Osteoblast (primary cell): ENCODE data around the gene NCOA6. TPM values are rescaled to one million over a fixed set of nuclear protein-coding genes. Genes with fewer than 3 reads are reported as not detected.

Experiments used
- DNase-seq: peaks from one replicate; pipeline ENCODE4 v3.0.0; 2011; ENCODE audit warnings: low spot score, mixed read lengths; ENCODE audit not compliant: insufficient read length; ENCODE audit errors: missing footprints
- H2AFZ ChIP-seq: 2 replicates; pipeline ENCODE4 v1.6.0; 2011; ENCODE audit warnings: mild to moderate bottlenecking, low read length
- H3K27ac ChIP-seq: 2 replicates; pipeline ENCODE4 v1.5.1; 2011; ENCODE audit warnings: mild to moderate bottlenecking, low read depth, low read length, moderate library complexity
- H3K27me3 ChIP-seq: 2 replicates; pipeline ENCODE4 v1.6.0; 2012; ENCODE audit warnings: mild to moderate bottlenecking, control low read depth, inconsistent platforms, low read length, moderate library complexity; ENCODE audit not compliant: insufficient read depth
- H3K36me3 ChIP-seq: 2 replicates; pipeline ENCODE4 v1.5.1; 2011; ENCODE audit warnings: mild to moderate bottlenecking, low read length, control low read depth, moderate library complexity; ENCODE audit not compliant: insufficient read depth
- H3K4me1 ChIP-seq: 2 replicates; pipeline ENCODE4 v1.5.1; 2011; ENCODE audit warnings: mild to moderate bottlenecking, low read length, control low read depth, moderate library complexity; ENCODE audit not compliant: insufficient read depth
- H3K4me2 ChIP-seq: 2 replicates; pipeline ENCODE4 v1.6.0; 2011; ENCODE audit warnings: mild to moderate bottlenecking, low read length; ENCODE audit not compliant: insufficient read depth
- H3K4me3 ChIP-seq: fragments of 200-600 bp; sonication (generic); 3 replicates; pipeline ENCODE4 v1.5.1; 2012; ENCODE audit warnings: mild to moderate bottlenecking, low read length, inconsistent platforms; ENCODE audit not compliant: insufficient read depth
- H3K79me2 ChIP-seq: 2 replicates; pipeline ENCODE4 v1.6.0; 2012; ENCODE audit warnings: mild to moderate bottlenecking, low read length, control low read depth, inconsistent platforms; ENCODE audit not compliant: insufficient read depth
- H3K9me3 ChIP-seq: 2 replicates; pipeline ENCODE4 v1.5.1; 2011; ENCODE audit warnings: low read depth, low read length, control low read depth
- H4K20me1 ChIP-seq: 2 replicates; pipeline ENCODE4 v1.6.0; 2012; ENCODE audit warnings: mild to moderate bottlenecking, low read length, control low read depth; ENCODE audit not compliant: insufficient read depth
- total RNA-seq: library from RNA; depleted of rRNA; stranded (reverse); fragments of >200 nt; gene quantifications from 2 replicates; pipeline ENCODE4 v1.2.3, GENCODE V29; 2012
- TF ChIP-seq, protein P1 (sequence below): IDR thresholded peaks from 2 replicates; pipeline ENCODE4 v1.5.1; 2011; ENCODE audit warnings: mild to moderate bottlenecking, low read depth, low read length, moderate library complexity; ENCODE audit errors: extremely low read depth

The NCOA6 gene
- total RNA-seq, 1 donor = 8.7 TPM

DNA sequence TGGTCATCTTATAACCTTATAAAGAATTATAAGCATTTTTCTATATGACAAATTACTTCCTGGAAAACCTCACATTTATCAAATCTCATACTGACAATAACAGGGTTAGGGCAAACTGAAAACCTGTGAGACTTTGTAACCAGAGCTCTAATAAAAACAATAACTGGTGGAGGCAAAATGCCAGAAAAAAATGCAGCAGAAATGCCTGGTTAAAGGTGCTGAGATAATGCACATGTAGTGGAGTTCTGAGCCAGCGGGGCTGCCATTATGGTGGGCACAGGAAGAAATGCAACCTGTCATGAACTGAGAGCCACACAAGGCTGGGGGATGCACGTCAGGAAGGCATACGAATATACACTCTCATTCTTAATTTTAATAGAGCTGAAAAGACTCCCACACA, 53.0 kb downstream of the NCOA6 start:
- H3K4me3 ChIP-seq = no peak overlapping the region
- no peaks in the 10 kb centered on the region for H3K9me3 ChIP-seq
- peaks cover 13% of the 10 kb centered on the region for H3K4me1 ChIP-seq
- no peak for DNase-seq
- H3K27ac ChIP-seq = no peak overlapping the region
- H3K4me2 ChIP-seq = no peak overlapping the region
- H4K20me1 ChIP-seq = no peaks in the 10 kb centered on the region
- H3K79me2 ChIP-seq = no peaks in the 10 kb centered on the region
- H3K36me3 ChIP-seq = peaks cover 40% of the 10 kb centered on the region
- H3K27me3 ChIP-seq = no peaks in the 10 kb centered on the region
- TF ChIP-seq, protein P1, sequence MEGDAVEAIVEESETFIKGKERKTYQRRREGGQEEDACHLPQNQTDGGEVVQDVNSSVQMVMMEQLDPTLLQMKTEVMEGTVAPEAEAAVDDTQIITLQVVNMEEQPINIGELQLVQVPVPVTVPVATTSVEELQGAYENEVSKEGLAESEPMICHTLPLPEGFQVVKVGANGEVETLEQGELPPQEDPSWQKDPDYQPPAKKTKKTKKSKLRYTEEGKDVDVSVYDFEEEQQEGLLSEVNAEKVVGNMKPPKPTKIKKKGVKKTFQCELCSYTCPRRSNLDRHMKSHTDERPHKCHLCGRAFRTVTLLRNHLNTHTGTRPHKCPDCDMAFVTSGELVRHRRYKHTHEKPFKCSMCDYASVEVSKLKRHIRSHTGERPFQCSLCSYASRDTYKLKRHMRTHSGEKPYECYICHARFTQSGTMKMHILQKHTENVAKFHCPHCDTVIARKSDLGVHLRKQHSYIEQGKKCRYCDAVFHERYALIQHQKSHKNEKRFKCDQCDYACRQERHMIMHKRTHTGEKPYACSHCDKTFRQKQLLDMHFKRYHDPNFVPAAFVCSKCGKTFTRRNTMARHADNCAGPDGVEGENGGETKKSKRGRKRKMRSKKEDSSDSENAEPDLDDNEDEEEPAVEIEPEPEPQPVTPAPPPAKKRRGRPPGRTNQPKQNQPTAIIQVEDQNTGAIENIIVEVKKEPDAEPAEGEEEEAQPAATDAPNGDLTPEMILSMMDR = no peak
- no peak overlapping the region for H2AFZ ChIP-seq

DNA sequence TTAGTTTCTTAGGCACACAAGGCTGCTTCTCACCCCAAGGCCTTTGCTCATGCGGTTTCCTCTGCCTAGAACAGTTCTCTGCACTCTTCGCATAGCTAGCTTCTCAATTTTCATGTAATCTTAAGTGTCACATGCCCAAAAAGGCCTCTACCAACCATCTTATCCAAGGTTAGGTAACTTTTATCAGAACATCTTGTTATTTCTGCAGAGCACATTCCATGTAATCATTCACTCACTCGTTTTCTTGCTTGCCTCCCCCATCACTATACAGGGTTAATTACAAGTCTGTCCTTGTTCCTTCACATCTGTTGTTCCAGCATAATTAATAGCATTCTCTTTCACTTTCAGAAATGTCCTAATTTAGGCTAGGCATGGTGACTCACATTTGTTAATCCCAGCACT, 53.8 kb downstream of the NCOA6 start:
- no peaks in the 10 kb centered on the region for H4K20me1 ChIP-seq
- H3K27me3 ChIP-seq = no peaks in the 10 kb centered on the region
- H3K4me1 ChIP-seq = peaks cover 13% of the 10 kb centered on the region
- no peak overlapping the region for H2AFZ ChIP-seq
- no peak overlapping the region for H3K4me2 ChIP-seq
- peak; percentile 25 for DNase-seq
- TF ChIP-seq, protein P1 = no peak
- no peak overlapping the region for H3K27ac ChIP-seq
- H3K79me2 ChIP-seq = no peaks in the 10 kb centered on the region
- no peak overlapping the region for H3K4me3 ChIP-seq
- peaks cover 46% of the 10 kb centered on the region for H3K36me3 ChIP-seq
- no peaks in the 10 kb centered on the region for H3K9me3 ChIP-seq

DNA sequence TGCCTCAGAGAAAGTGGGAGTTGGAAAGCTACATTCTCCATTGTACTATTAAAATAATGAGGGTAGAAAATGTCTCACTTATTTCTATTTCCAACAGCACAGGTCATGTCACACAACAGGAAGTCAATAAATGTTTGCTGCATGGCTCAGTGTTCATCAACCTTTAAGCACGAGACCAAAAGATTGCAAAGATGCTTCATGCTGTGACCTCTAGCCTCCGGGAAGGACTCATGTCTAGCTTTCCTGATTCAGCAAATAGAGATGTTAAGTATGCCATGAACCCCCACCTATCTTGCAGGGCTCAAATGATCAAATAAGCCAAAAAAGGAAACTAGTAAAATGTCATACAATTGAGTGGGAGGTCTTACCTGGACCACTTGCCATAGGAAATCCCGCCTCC, 57.4 kb downstream of the NCOA6 start:
- no peak overlapping the region for H3K4me3 ChIP-seq
- peaks cover 2% of the 10 kb centered on the region for H3K79me2 ChIP-seq
- H3K4me2 ChIP-seq = peak overlapping the region; percentile 2

DNA sequence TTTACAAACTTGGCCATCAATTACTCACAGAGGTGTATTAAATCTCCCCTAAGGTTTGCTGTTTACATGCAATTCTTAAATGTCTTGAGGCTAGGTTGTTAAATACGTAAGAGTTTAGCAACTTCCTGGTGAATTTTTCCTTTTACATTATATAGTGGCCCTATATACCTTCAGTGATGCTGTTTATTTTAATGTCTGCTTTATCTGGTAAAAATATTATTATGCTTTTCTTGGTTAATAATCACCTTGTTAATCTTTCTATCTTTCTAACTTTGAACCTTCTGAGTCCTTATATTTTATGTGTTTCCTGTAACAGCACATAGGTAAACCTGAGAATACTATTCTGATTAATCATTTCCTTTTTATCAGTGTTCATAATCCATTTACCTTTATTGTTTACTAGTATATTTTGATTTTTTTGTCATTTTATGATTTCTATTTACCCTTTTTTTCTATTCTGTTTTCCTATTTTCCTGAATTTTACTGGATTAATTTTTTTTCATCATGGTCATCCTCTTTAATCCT, 63.4 kb downstream of the NCOA6 start:
- Histone ChIP-seq H3K27ac (no peak overlapping the region), H3K36me3 (peaks cover 64% of the 10 kb centered on the region), H3K4me3 (no peak overlapping the region), H3K79me2 (peaks cover 2% of the 10 kb centered on the region), H4K20me1 (no peaks in the 10 kb centered on the region), H2AFZ (no peak overlapping the region), H3K27me3 (no peaks in the 10 kb centered on the region), H3K4me2 (no peak overlapping the region), H3K4me1 (no peaks in the 10 kb centered on the region), H3K9me3 (no peaks in the 10 kb centered on the region)
- TF ChIP-seq, protein P1 = no peak
- no peak for DNase-seq

More for the DNA sequence above, 57.4 kb downstream of the NCOA6 start:
- Histone ChIP-seq H3K9me3 (no peaks in the 10 kb centered on the region), H2AFZ (no peak overlapping the region), H3K27ac (peak overlapping the region; percentile 34), H3K4me1 (peaks cover 13% of the 10 kb centered on the region), H3K27me3 (no peaks in the 10 kb centered on the region), H4K20me1 (no peaks in the 10 kb centered on the region), H3K36me3 (peaks cover 39% of the 10 kb centered on the region)
- TF ChIP-seq, protein P1 = no peak
- DNase-seq = no peak
